Measurements from ENCODE around the gene TPGS2.
"Not testable (repeated sequence)": the region's sequence is repeated elsewhere in the genome, so short reads cannot be mapped to it uniquely, and the experiment has no call there.

TPGS2 gene

GRCh38 chr18:36828630-36829361 is at the start of gene TPGS2, which contains the start of gene KIAA1328:
Gene TPGS2 (minus strand): TSS chr18:36829002. CDS start chr18:36828767, 235 bp downstream.
Gene KIAA1328 (plus strand): TSS chr18:36829127. CDS start chr18:36829139, 12 bp downstream.
- no peaks in the 10 kb centered on the region for H3K9me3 ChIP-seq (ENCODE audit: control insufficient read depth in 2 of 2, low read length in 2 of 2)
- H3K4me1 ChIP-seq (ENCODE audit: control insufficient read depth, insufficient read depth, low read length), result no peaks in the 10 kb centered on the region
- peak within 1 kb of the TSS; percentile 53 for H3K27ac ChIP-seq (ENCODE audit: low read length)
- H3K4me3 ChIP-seq (ENCODE audit: low read length in 2 of 2), result peak within 1 kb of the TSS; percentile 96 to 97
- no peaks in the 10 kb centered on the region for H3K27me3 ChIP-seq (ENCODE audit: control insufficient read depth in 1 of 2, insufficient read depth in 2 of 2, low read length in 2 of 2)
- H3K9ac ChIP-seq (ENCODE audit: low read length in 2 of 2), result peak within 1 kb of the TSS; percentile 81 to 86
- no peaks in the 10 kb centered on the region for H3K36me3 ChIP-seq (ENCODE audit: control insufficient read depth in 2 of 2, insufficient read depth in 2 of 2, low read length in 2 of 2)

GRCh38 chr18:36873826-36874225 is 45.0 kb upstream of the TPGS2 start:
- H3K9ac ChIP-seq (ENCODE audit: low read length in 2 of 2); H3K27ac ChIP-seq (ENCODE audit: low read length); H3K27me3 ChIP-seq (ENCODE audit: control insufficient read depth in 1 of 2, insufficient read depth in 2 of 2, low read length in 2 of 2); H3K36me3 ChIP-seq (ENCODE audit: control insufficient read depth in 2 of 2, insufficient read depth in 2 of 2, low read length in 2 of 2); H3K4me3 ChIP-seq (ENCODE audit: low read length in 2 of 2); H3K9me3 ChIP-seq (ENCODE audit: control insufficient read depth in 2 of 2, low read length in 2 of 2); H3K4me1 ChIP-seq (ENCODE audit: control insufficient read depth, insufficient read depth, low read length): not testable (repeated sequence)

- H3K36me3 ChIP-seq (ENCODE audit: control insufficient read depth in 2 of 2, insufficient read depth in 2 of 2, low read length in 2 of 2), result peaks cover 0 to 2% of the 10 kb centered on the region in 2 donors
- no peak overlapping the region for H3K27ac ChIP-seq (ENCODE audit: low read length)
- H3K27me3 ChIP-seq (ENCODE audit: control insufficient read depth in 1 of 2, insufficient read depth in 2 of 2, low read length in 2 of 2), result no peaks in the 10 kb centered on the region
- H3K9ac ChIP-seq (ENCODE audit: low read length in 2 of 2), result no peak overlapping the region
- no peaks in the 10 kb centered on the region for H3K9me3 ChIP-seq (ENCODE audit: control insufficient read depth in 2 of 2, low read length in 2 of 2)
- no peaks in the 10 kb centered on the region for H3K4me1 ChIP-seq (ENCODE audit: control insufficient read depth, insufficient read depth, low read length)
- no peak overlapping the region for H3K4me3 ChIP-seq (ENCODE audit: low read length in 2 of 2)
Measured at GRCh38 chr18:36872329-36872728, 43.5 kb upstream of the TPGS2 start.

GRCh38 chr18:36871801-36872200 is 43.0 kb upstream of the TPGS2 start:
- H3K4me1 ChIP-seq (ENCODE audit: control insufficient read depth, insufficient read depth, low read length), result no peaks in the 10 kb centered on the region
- H3K27ac ChIP-seq (ENCODE audit: low read length), result no peak overlapping the region
- H3K27me3 ChIP-seq (ENCODE audit: control insufficient read depth in 1 of 2, insufficient read depth in 2 of 2, low read length in 2 of 2), result no peaks in the 10 kb centered on the region
- H3K36me3 ChIP-seq (ENCODE audit: control insufficient read depth in 2 of 2, insufficient read depth in 2 of 2, low read length in 2 of 2), result peaks cover 0 to 2% of the 10 kb centered on the region in 2 donors
- no peaks in the 10 kb centered on the region for H3K9me3 ChIP-seq (ENCODE audit: control insufficient read depth in 2 of 2, low read length in 2 of 2)
- H3K9ac ChIP-seq (ENCODE audit: low read length in 2 of 2), result no peak overlapping the region
- no peak overlapping the region for H3K4me3 ChIP-seq (ENCODE audit: low read length in 2 of 2)

- H3K4me1 ChIP-seq (ENCODE audit: control insufficient read depth, insufficient read depth, low read length), result no peaks in the 10 kb centered on the region
- no peak overlapping the region for H3K27ac ChIP-seq (ENCODE audit: low read length)
- no peak overlapping the region for H3K4me3 ChIP-seq (ENCODE audit: low read length in 2 of 2)
- no peaks in the 10 kb centered on the region for H3K9me3 ChIP-seq (ENCODE audit: control insufficient read depth in 2 of 2, low read length in 2 of 2)
- H3K36me3 ChIP-seq (ENCODE audit: control insufficient read depth in 2 of 2, insufficient read depth in 2 of 2, low read length in 2 of 2), result no peaks in the 10 kb centered on the region
- H3K27me3 ChIP-seq (ENCODE audit: control insufficient read depth in 1 of 2, insufficient read depth in 2 of 2, low read length in 2 of 2), result no peaks in the 10 kb centered on the region
- no peak overlapping the region for H3K9ac ChIP-seq (ENCODE audit: low read length in 2 of 2)
Measured at GRCh38 chr18:36867056-36867455, 38.3 kb upstream of the TPGS2 start.

- Histone ChIP-seq H3K27me3 (ENCODE audit: control insufficient read depth in 1 of 2, insufficient read depth in 2 of 2, low read length in 2 of 2) (no peaks in the 10 kb centered on the region), H3K9me3 (ENCODE audit: control insufficient read depth in 2 of 2, low read length in 2 of 2) (no peaks in the 10 kb centered on the region), H3K4me3 (ENCODE audit: low read length in 2 of 2) (no peak overlapping the region), H3K9ac (ENCODE audit: low read length in 2 of 2) (no peak overlapping the region), H3K4me1 (ENCODE audit: control insufficient read depth, insufficient read depth, low read length) (no peaks in the 10 kb centered on the region), H3K27ac (ENCODE audit: low read length) (no peak overlapping the region), H3K36me3 (ENCODE audit: control insufficient read depth in 2 of 2, insufficient read depth in 2 of 2, low read length in 2 of 2) (no peaks in the 10 kb centered on the region)
Measured at GRCh38 chr18:36862182-36862581, 33.4 kb upstream of the TPGS2 start.

- H3K27me3 ChIP-seq (ENCODE audit: control insufficient read depth in 1 of 2, insufficient read depth in 2 of 2, low read length in 2 of 2), result no peaks in the 10 kb centered on the region
- no peak overlapping the region for H3K9ac ChIP-seq (ENCODE audit: low read length in 2 of 2)
- peaks cover 0 to 2% of the 10 kb centered on the region in 2 donors for H3K36me3 ChIP-seq (ENCODE audit: control insufficient read depth in 2 of 2, insufficient read depth in 2 of 2, low read length in 2 of 2)
- no peak overlapping the region for H3K4me3 ChIP-seq (ENCODE audit: low read length in 2 of 2)
- no peaks in the 10 kb centered on the region for H3K4me1 ChIP-seq (ENCODE audit: control insufficient read depth, insufficient read depth, low read length)
- H3K9me3 ChIP-seq (ENCODE audit: control insufficient read depth in 2 of 2, low read length in 2 of 2), result no peaks in the 10 kb centered on the region
- no peak overlapping the region for H3K27ac ChIP-seq (ENCODE audit: low read length)
Measured at GRCh38 chr18:36856815-36857214, 28.0 kb upstream of the TPGS2 start.

GRCh38 chr18:36851202-36851590 is 22.4 kb upstream of the TPGS2 start:
- Histone ChIP-seq H3K27me3 (ENCODE audit: control insufficient read depth in 1 of 2, insufficient read depth in 2 of 2, low read length in 2 of 2) (no peaks in the 10 kb centered on the region), H3K9ac (ENCODE audit: low read length in 2 of 2) (no peak overlapping the region), H3K36me3 (ENCODE audit: control insufficient read depth in 2 of 2, insufficient read depth in 2 of 2, low read length in 2 of 2) (peaks cover 0 to 2% of the 10 kb centered on the region in 2 donors), H3K4me1 (ENCODE audit: control insufficient read depth, insufficient read depth, low read length) (no peaks in the 10 kb centered on the region), H3K4me3 (ENCODE audit: low read length in 2 of 2) (no peak overlapping the region), H3K9me3 (ENCODE audit: control insufficient read depth in 2 of 2, low read length in 2 of 2) (no peaks in the 10 kb centered on the region), H3K27ac (ENCODE audit: low read length) (no peak overlapping the region)

GRCh38 chr18:36850527-36851201 is 21.9 kb upstream of the TPGS2 start:
- H3K4me3 ChIP-seq (ENCODE audit: low read length in 2 of 2), result no peak overlapping the region
- H3K36me3 ChIP-seq (ENCODE audit: control insufficient read depth in 2 of 2, insufficient read depth in 2 of 2, low read length in 2 of 2), result peaks cover 0 to 2% of the 10 kb centered on the region in 2 donors
- no peak overlapping the region for H3K27ac ChIP-seq (ENCODE audit: low read length)
- no peaks in the 10 kb centered on the region for H3K4me1 ChIP-seq (ENCODE audit: control insufficient read depth, insufficient read depth, low read length)
- H3K9me3 ChIP-seq (ENCODE audit: control insufficient read depth in 2 of 2, low read length in 2 of 2), result no peaks in the 10 kb centered on the region
- H3K27me3 ChIP-seq (ENCODE audit: control insufficient read depth in 1 of 2, insufficient read depth in 2 of 2, low read length in 2 of 2), result no peaks in the 10 kb centered on the region
- no peak overlapping the region for H3K9ac ChIP-seq (ENCODE audit: low read length in 2 of 2)

- H3K9me3 ChIP-seq (ENCODE audit: control insufficient read depth in 2 of 2, low read length in 2 of 2), result no peaks in the 10 kb centered on the region
- no peaks in the 10 kb centered on the region for H3K4me1 ChIP-seq (ENCODE audit: control insufficient read depth, insufficient read depth, low read length)
- no peak overlapping the region for H3K4me3 ChIP-seq (ENCODE audit: low read length in 2 of 2)
Measured at GRCh38 chr18:36849288-36850006, 20.6 kb upstream of the TPGS2 start.

More at GRCh38 chr18:36849288-36850006, 20.6 kb upstream of the TPGS2 start:
- Histone ChIP-seq H3K27me3 (ENCODE audit: control insufficient read depth in 1 of 2, insufficient read depth in 2 of 2, low read length in 2 of 2) (no peaks in the 10 kb centered on the region), H3K27ac (ENCODE audit: low read length) (no peak overlapping the region), H3K9ac (ENCODE audit: low read length in 2 of 2) (no peak overlapping the region), H3K36me3 (ENCODE audit: control insufficient read depth in 2 of 2, insufficient read depth in 2 of 2, low read length in 2 of 2) (peaks cover 0 to 2% of the 10 kb centered on the region in 2 donors)
